ENCODE data around the gene BOK.
"Not testable (repeated sequence)": the region's sequence is repeated elsewhere in the genome, so short reads cannot be mapped to it uniquely, and the experiment has no call there.

Gene BOK

GRCh38 chr2:241574911-241575623 lies 16.5 kb downstream of the BOK start:
- no peak for DNase-seq

GRCh38 chr2:241575624-241576292 lies 17.2 kb downstream of the BOK start:
- DNase-seq: no peak

- DNase-seq: no peak
Measured at GRCh38 chr2:241576293-241576654, 17.7 kb downstream of the BOK start.

GRCh38 chr2:241577413-241578122 lies 19.0 kb downstream of the BOK start:
- no peak for DNase-seq

GRCh38 chr2:241579281-241579680 lies 20.7 kb downstream of the BOK start:
- no peak for DNase-seq

GRCh38 chr2:241582328-241582727 lies 23.8 kb downstream of the BOK start:
- no peak for DNase-seq

- DNase-seq: no peak
Measured at GRCh38 chr2:241582806-241583205, 24.3 kb downstream of the BOK start.

GRCh38 chr2:241584436-241584835 lies 25.9 kb downstream of the BOK start:
- no peak for DNase-seq

GRCh38 chr2:241586564-241587264 lies 28.2 kb downstream of the BOK start:
- no peak for DNase-seq

GRCh38 chr2:241589863-241590262 lies 31.3 kb downstream of the BOK start:
- not testable (repeated sequence) for DNase-seq

GRCh38 chr2:241590496-241591455 lies 32.2 kb downstream of the BOK start:
- DNase-seq: not testable (repeated sequence)

- no peak for DNase-seq
Measured at GRCh38 chr2:241592126-241592845, 33.7 kb downstream of the BOK start.

- no peak for DNase-seq
Measured at GRCh38 chr2:241593271-241593670, 34.7 kb downstream of the BOK start.

- peak in 1 of 2 experiments; percentile 7 for DNase-seq
Measured at GRCh38 chr2:241595600-241596140, 37.1 kb downstream of the BOK start.

GRCh38 chr2:241597561-241597960 lies 39.0 kb downstream of the BOK start:
- no peak for DNase-seq

- no peak for DNase-seq
Measured at GRCh38 chr2:241598061-241598460, 39.5 kb downstream of the BOK start.

GRCh38 chr2:241598487-241598886 lies 39.9 kb downstream of the BOK start:
- DNase-seq: no peak

GRCh38 chr2:241599615-241600014 lies 41.1 kb downstream of the BOK start:
- DNase-seq: no peak

GRCh38 chr2:241601841-241602240 lies 43.3 kb downstream of the BOK start:
- DNase-seq: no peak

- DNase-seq: no peak
Measured at GRCh38 chr2:241602720-241603119, 44.2 kb downstream of the BOK start.

- no peak for DNase-seq
Measured at GRCh38 chr2:241603686-241604085, 45.1 kb downstream of the BOK start.
